CD14-positive monocyte (primary cell): ENCODE results near the gene C10orf71. TPM values are rescaled to one million over a fixed set of nuclear protein-coding genes. Genes with fewer than 3 reads are reported as not detected.

Experiments used
- DNase-seq, 3 donors: peaks; one replicate each; pipeline ENCODE4 v3.0.0-alpha.2; 2011 to 2022
- H2AFZ ChIP-seq: 2 replicates; pipeline ENCODE4 v1.6.0; 2012; ENCODE audit warnings: mild to moderate bottlenecking, low read depth, low read length, inconsistent platforms; ENCODE audit not compliant: insufficient read depth, poor library complexity, severe bottlenecking
- H3K27ac ChIP-seq, 2 donors: 1 replicate in 1 of 2; 2 replicates in 1 of 2; pipeline ENCODE4 v1.5.1; 2012 to 2013; ENCODE audit warnings: low read length in 2 of 2, control low read depth in 1 of 2, inconsistent platforms in 1 of 2, low read depth in 1 of 2, mild to moderate bottlenecking in 1 of 2
- H3K27me3 ChIP-seq, 2 donors: one replicate each; pipeline versions ENCODE4 v1.6.0 to v1.6.1; 2011 to 2013; ENCODE audit warnings: low read length in 2 of 2; ENCODE audit not compliant: control insufficient read depth in 2 of 2, insufficient read depth in 2 of 2
- H3K36me3 ChIP-seq, 2 donors: replicated peaks in 1 of 2; 1 replicate in 1 of 2; 2 replicates in 1 of 2; pipeline versions ENCODE4 v1.5.1 to v1.6.1; 2012 to 2013; ENCODE audit warnings: low read length in 2 of 2, control low read depth in 1 of 2, inconsistent platforms in 1 of 2, mild to moderate bottlenecking in 1 of 2; ENCODE audit not compliant: insufficient read depth in 2 of 2, control insufficient read depth in 1 of 2
- H3K4me1 ChIP-seq, 2 donors: 1 replicate in 1 of 2; 2 replicates in 1 of 2; pipeline versions ENCODE4 v1.5.1 to v1.6.1; 2012 to 2013; ENCODE audit warnings: low read length in 2 of 2, control low read depth in 1 of 2, inconsistent platforms in 1 of 2, mild to moderate bottlenecking in 1 of 2, moderate library complexity in 1 of 2; ENCODE audit not compliant: insufficient read depth in 2 of 2, control insufficient read depth in 1 of 2
- H3K4me2 ChIP-seq: replicated peaks from 2 replicates; pipeline ENCODE3; 2012; ENCODE audit warnings: low read length, moderate library complexity, mild to moderate bottlenecking; ENCODE audit not compliant: poor library complexity, severe bottlenecking; ENCODE audit errors: extremely low read depth
- H3K4me3 ChIP-seq, 3 experiments: fragments of 200-600 bp in 1 of 3; sonication (generic) in 1 of 3; replicated peaks in 1 of 3; 1 replicate in 2 of 3; 2 replicates in 1 of 3; pipeline ENCODE4 v1.5.1; 2011 to 2013; ENCODE audit warnings: low read length in 3 of 3, mild to moderate bottlenecking in 3 of 3, control low read depth in 2 of 3, low read depth in 2 of 3, inconsistent platforms in 1 of 3, moderate library complexity in 1 of 3
- H3K79me2 ChIP-seq: 2 replicates; pipeline ENCODE4 v1.6.0; 2012; ENCODE audit warnings: mild to moderate bottlenecking, control low read depth, inconsistent platforms, low read length, moderate library complexity; ENCODE audit not compliant: insufficient read depth
- H3K9ac ChIP-seq: 2 replicates; pipeline ENCODE4 v1.6.0; 2017; ENCODE audit warnings: low read length, mild to moderate bottlenecking; ENCODE audit not compliant: insufficient read depth, poor library complexity, severe bottlenecking
- H3K9me3 ChIP-seq, 2 donors: replicated peaks in 1 of 2; 1 replicate in 1 of 2; 2 replicates in 1 of 2; pipeline versions ENCODE4 v1.5.1 to v1.6.1; 2012 to 2013; ENCODE audit warnings: low read length in 2 of 2, control low read depth in 1 of 2; ENCODE audit not compliant: control insufficient read depth in 1 of 2, insufficient read depth in 1 of 2
- H4K20me1 ChIP-seq: 2 replicates; pipeline ENCODE4 v1.6.0; 2012; ENCODE audit warnings: mild to moderate bottlenecking, low read length, control low read depth, moderate library complexity; ENCODE audit not compliant: insufficient read depth
- H3K27ac Mint-ChIP-seq, 7 donors: one replicate each; pipeline ENCODE4 v1.8.0; 2020; ENCODE audit warnings: mild to moderate bottlenecking in 7 of 7, mixed read lengths in 7 of 7, moderate library complexity in 6 of 7, inconsistent platforms in 2 of 7
- H3K27me3 Mint-ChIP-seq, 3 donors: one replicate each; pipeline ENCODE4 v1.8.0; 2021 to 2022; ENCODE audit warnings: low read depth in 3 of 3, mild to moderate bottlenecking in 3 of 3, mixed read lengths in 3 of 3, moderate library complexity in 3 of 3, inconsistent platforms in 1 of 3
- H3K36me3 Mint-ChIP-seq, 2 donors: one replicate each; pipeline ENCODE4 v1.8.0; 2020; ENCODE audit warnings: mixed read lengths in 2 of 2, inconsistent platforms in 1 of 2, mild to moderate bottlenecking in 1 of 2
- H3K4me1 Mint-ChIP-seq: one replicate; pipeline ENCODE4 v1.8.0; 2020; ENCODE audit warnings: mild to moderate bottlenecking, mixed read lengths
- H3K4me3 Mint-ChIP-seq, 2 donors: one replicate each; pipeline ENCODE4 v1.8.0; 2020; ENCODE audit warnings: mild to moderate bottlenecking in 2 of 2, mixed read lengths in 2 of 2, moderate library complexity in 1 of 2
- H3K9me3 Mint-ChIP-seq, 7 donors: one replicate each; pipeline ENCODE4 v1.8.0; 2020 to 2022; ENCODE audit warnings: mixed read lengths in 7 of 7, mild to moderate bottlenecking in 6 of 7, moderate library complexity in 6 of 7, inconsistent platforms in 2 of 7
- CTCF ChIP-seq: fragments of 200-600 bp; IDR thresholded peaks from one replicate; pipeline ENCODE4 v1.8.0; 2022; ENCODE audit warnings: antibody characterized with exemption, mild to moderate bottlenecking
- WGBS: methylation state at CpG from one replicate; pipeline ENCODE4 v1.1.5; 2013; ENCODE audit warnings: missing lambda C conversion rate; ENCODE audit not compliant: insufficient coverage; 5-methylcytosine and 5-hydroxymethylcytosine counted together
- intact Hi-C, 2 donors: fragments of 100-400 bp; cut with micrococcal nuclease; formaldehyde crosslinking; loops; one replicate each; pipeline versions ENCODE4 v1.15.0 to v1.15.1; 2023
- polyA plus RNA-seq, 3 donors: library from polyadenylated mRNA; depleted of rRNA in 1 of 3; unstranded in 2 of 3; stranded (reverse) in 1 of 3; fragments of 300-500 nt in 2 of 3; fragments of >200 nt in 1 of 3; fragmentation: Illumina TruSeq in 2 of 3; gene quantifications; 1 replicate in 2 of 3; 2 replicates in 1 of 3; pipeline ENCODE4 v1.2.3, GENCODE V29; 2012 to 2021

The C10orf71 gene
- polyA plus RNA-seq, 3 donors: not detected

GRCh38 chr10:49292565-49293207, 6.3 kb upstream of the C10orf71 start:
- TF ChIP-seq CTCF: no peak

GRCh38 chr10:49293208-49293603, 5.8 kb upstream of the C10orf71 start:
- no peak overlapping the region for H3K4me3 ChIP-seq
- no peaks in the 10 kb centered on the region for H3K27me3 ChIP-seq
- H3K4me1 Mint-ChIP-seq: peaks cover 9% of the 10 kb centered on the region
- H3K27ac Mint-ChIP-seq: no peak overlapping the region
- H3K4me1 ChIP-seq: peaks cover 5 to 8% of the 10 kb centered on the region in 2 donors
- no peak for DNase-seq
- no peaks in the 10 kb centered on the region for H3K36me3 Mint-ChIP-seq
- H2AFZ ChIP-seq: no peak overlapping the region
- H3K4me3 Mint-ChIP-seq: no peak overlapping the region
- peaks cover 3 to 10% (median 6%) of the 10 kb centered on the region in 3 donors for H3K27me3 Mint-ChIP-seq
- no peak overlapping the region for H3K9ac ChIP-seq
- H4K20me1 ChIP-seq: no peaks in the 10 kb centered on the region
- no peak overlapping the region for H3K4me2 ChIP-seq
- intact Hi-C loops: no loop called here
- no peaks in the 10 kb centered on the region for H3K79me2 ChIP-seq
- WGBS: 88% methylated on average over 7 of the region's 7 CpGs
- H3K36me3 ChIP-seq: no peaks in the 10 kb centered on the region
- H3K9me3 Mint-ChIP-seq: peaks cover 0 to 2% (median 0%) of the 10 kb centered on the region in 7 donors
- H3K27ac ChIP-seq: no peak overlapping the region
- no peaks in the 10 kb centered on the region for H3K9me3 ChIP-seq
- no peak for TF ChIP-seq CTCF

More at GRCh38 chr10:49292565-49293207, 6.3 kb upstream of the C10orf71 start:
- Histone ChIP-seq H3K79me2 (no peaks in the 10 kb centered on the region), H3K4me3 (no peak overlapping the region), H3K27me3 (no peaks in the 10 kb centered on the region), H4K20me1 (no peaks in the 10 kb centered on the region), H3K4me1 (peaks cover 8% of the 10 kb centered on the region in 2 donors), H2AFZ (no peak overlapping the region), H3K4me2 (no peak overlapping the region), H3K27ac (no peak overlapping the region), H3K9me3 (no peaks in the 10 kb centered on the region), H3K9ac (no peak overlapping the region), H3K36me3 (no peaks in the 10 kb centered on the region)
- Mint-ChIP-seq H3K36me3 (no peaks in the 10 kb centered on the region), H3K27me3 (peaks cover 3 to 8% (median 6%) of the 10 kb centered on the region in 3 donors), H3K4me3 (peak overlapping the region in 1 of 2 donors; percentile 26), H3K27ac (peak overlapping the region in 2 of 7 donors; percentile 30 to 84), H3K9me3 (peaks cover 0 to 2% (median 0%) of the 10 kb centered on the region in 7 donors), H3K4me1 (peaks cover 9% of the 10 kb centered on the region)
- DNase-seq: no peak
- WGBS: 89% methylated on average over 3 of the region's 6 CpGs
- intact Hi-C loops: no loop called here
